Mesenchymal stem cell (in vitro differentiated cells and primary cell): ENCODE data around the gene CATSPER3.
A peak's percentile ranks its signal among the peaks of the same experiment; 100 is the strongest.

Experiments used
- DNase-seq: peaks from one replicate; pipeline ENCODE4 v3.0.0-alpha.2; 2013
- H2AFZ ChIP-seq: one replicate; pipeline ENCODE4 v1.6.1; 2013; ENCODE audit warnings: low read depth, mild to moderate bottlenecking, control low read depth, inconsistent platforms, low read length, moderate library complexity
- H2AK5ac ChIP-seq: 2 replicates; pipeline ENCODE4 v1.6.1; 2013; ENCODE audit warnings: low read length, moderate library complexity, mild to moderate bottlenecking, inconsistent platforms; ENCODE audit not compliant: severe bottlenecking
- H2BK120ac ChIP-seq: one replicate; pipeline ENCODE4 v1.6.1; 2013; ENCODE audit warnings: low read depth, mild to moderate bottlenecking, inconsistent platforms, low read length, moderate library complexity
- H2BK12ac ChIP-seq, 2 experiments: one replicate each; pipeline ENCODE4 v1.6.1; 2013; ENCODE audit warnings: inconsistent platforms in 2 of 2, low read length in 2 of 2, mild to moderate bottlenecking in 2 of 2, moderate library complexity in 2 of 2, control low read depth in 1 of 2
- H2BK15ac ChIP-seq: one replicate; pipeline ENCODE4 v1.6.1; 2013; ENCODE audit warnings: mild to moderate bottlenecking, low read depth, inconsistent platforms; ENCODE audit not compliant: poor library complexity, severe bottlenecking
- H2BK5ac ChIP-seq: 2 replicates; pipeline ENCODE4 v1.6.1; 2013; ENCODE audit warnings: low read depth, mild to moderate bottlenecking, low read length, control low read depth, inconsistent platforms; ENCODE audit not compliant: poor library complexity, severe bottlenecking
- H3K14ac ChIP-seq, 2 experiments: one replicate each; pipeline ENCODE4 v1.6.1; 2013; ENCODE audit warnings: inconsistent platforms in 2 of 2, low read length in 2 of 2, control low read depth in 1 of 2, mild to moderate bottlenecking in 1 of 2, moderate library complexity in 1 of 2
- H3K18ac ChIP-seq, 2 experiments: one replicate each; pipeline ENCODE4 v1.6.1; 2013; ENCODE audit warnings: inconsistent platforms in 2 of 2, low read length in 2 of 2, control low read depth in 1 of 2, low read depth in 1 of 2, mild to moderate bottlenecking in 1 of 2
- H3K23ac ChIP-seq, 2 experiments: one replicate each; pipeline ENCODE4 v1.6.1; 2013; ENCODE audit warnings: inconsistent platforms in 2 of 2, low read length in 2 of 2, mild to moderate bottlenecking in 2 of 2, moderate library complexity in 2 of 2, control low read depth in 1 of 2
- H3K27ac ChIP-seq: 2 replicates; pipeline ENCODE4 v1.5.1; 2013; ENCODE audit warnings: mild to moderate bottlenecking, moderate library complexity, low read length, control low read depth, inconsistent platforms; ENCODE audit not compliant: poor library complexity, severe bottlenecking
- H3K27me3 ChIP-seq, 2 experiments: 2 replicates each; pipeline versions ENCODE4 v1.6.1 to v1.7.0; 2013; ENCODE audit warnings: low read length in 2 of 2, mild to moderate bottlenecking in 2 of 2, moderate library complexity in 2 of 2, control low read depth in 1 of 2, inconsistent platforms in 1 of 2; ENCODE audit not compliant: control insufficient read depth in 1 of 2, insufficient read depth in 1 of 2
- H3K36me3 ChIP-seq, 2 experiments: 2 replicates each; pipeline versions ENCODE4 v1.6.1 to v1.7.0; 2013; ENCODE audit warnings: low read length in 2 of 2, control low read depth in 1 of 2, inconsistent platforms in 1 of 2, low read depth in 1 of 2, mild to moderate bottlenecking in 1 of 2; ENCODE audit not compliant: insufficient read depth in 2 of 2, control insufficient read depth in 1 of 2
- H3K4ac ChIP-seq, 2 experiments: one replicate each; pipeline ENCODE4 v1.6.1; 2013; ENCODE audit warnings: inconsistent platforms in 2 of 2, low read length in 2 of 2, mild to moderate bottlenecking in 2 of 2, moderate library complexity in 2 of 2, control low read depth in 1 of 2, low read depth in 1 of 2
- H3K4me1 ChIP-seq: 2 replicates; pipeline ENCODE4 v1.6.1; 2013; ENCODE audit warnings: low read depth, low read length, control low read depth; ENCODE audit not compliant: control insufficient read depth, insufficient read depth
- H3K4me2 ChIP-seq: 2 replicates; pipeline ENCODE4 v1.6.1; 2013; ENCODE audit warnings: low read length, mild to moderate bottlenecking, inconsistent platforms; ENCODE audit not compliant: poor library complexity, severe bottlenecking
- H3K4me3 ChIP-seq, 2 experiments: 2 replicates each; pipeline versions ENCODE4 v1.5.1 to v1.7.0; 2013; ENCODE audit warnings: low read length in 2 of 2, mild to moderate bottlenecking in 2 of 2, control low read depth in 1 of 2, low read depth in 1 of 2; ENCODE audit not compliant: insufficient read depth in 1 of 2
- H3K79me1 ChIP-seq: replicated peaks from 2 replicates; pipeline ENCODE4 v1.6.1; 2013; ENCODE audit warnings: mild to moderate bottlenecking, control low read depth, low read length, inconsistent platforms; ENCODE audit not compliant: poor library complexity, severe bottlenecking
- H3K9ac ChIP-seq: 2 replicates; pipeline ENCODE4 v1.7.0; 2013; ENCODE audit warnings: mild to moderate bottlenecking, low read length, moderate library complexity
- H3K9me3 ChIP-seq: 2 replicates; pipeline ENCODE4 v1.7.0; 2013; ENCODE audit warnings: mild to moderate bottlenecking, low read length; ENCODE audit not compliant: control insufficient read depth
- H4K8ac ChIP-seq: one replicate; pipeline ENCODE4 v1.6.1; 2013; ENCODE audit warnings: inconsistent platforms, mild to moderate bottlenecking, low read length, moderate library complexity
- H4K91ac ChIP-seq: one replicate; pipeline ENCODE4 v1.6.1; 2013; ENCODE audit warnings: mild to moderate bottlenecking, low read length, inconsistent platforms
- WGBS: methylation state at CpG from one replicate; pipeline ENCODE4 v1.1.7; 2013; ENCODE audit warnings: mixed read lengths; 5-methylcytosine and 5-hydroxymethylcytosine counted together

Gene CATSPER3

DNA sequence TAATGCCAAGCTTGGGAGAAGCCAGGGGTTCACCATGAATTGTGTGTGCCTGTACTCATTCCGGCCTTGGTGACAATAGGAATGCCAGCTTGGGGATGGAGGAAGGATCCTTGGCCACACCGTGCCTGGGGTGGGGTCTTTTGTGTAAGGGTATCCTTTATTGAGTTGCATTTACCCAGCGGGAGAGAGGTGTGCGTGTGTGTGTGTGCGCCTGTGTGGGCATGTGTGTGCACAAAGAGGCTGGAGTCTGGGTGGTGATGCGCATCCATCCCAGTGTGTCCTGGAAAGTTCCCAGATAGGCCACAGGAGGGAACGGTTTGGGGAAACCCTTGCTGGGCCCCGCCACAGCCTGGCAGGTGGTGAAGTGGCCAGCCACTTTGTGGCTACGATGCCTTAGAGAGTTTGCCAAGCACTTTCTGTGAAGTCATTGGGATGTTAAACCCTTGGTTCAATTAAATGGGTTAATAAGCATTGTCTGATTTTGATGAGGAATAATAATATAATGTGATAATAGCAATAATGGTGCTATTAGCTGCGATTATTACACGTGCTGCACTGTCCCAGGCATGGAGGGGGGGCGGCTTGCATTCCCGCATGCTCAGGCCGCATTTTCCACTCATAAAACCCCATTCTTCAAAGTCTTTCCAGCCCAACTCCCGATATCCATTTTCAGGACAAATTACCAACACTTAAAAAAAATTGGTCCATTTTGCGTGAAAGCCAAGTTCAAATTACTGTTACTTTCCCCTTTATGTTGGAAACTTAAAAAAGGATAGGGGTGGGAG lies 52.6 kb downstream of the CATSPER3 start:
- Histone ChIP-seq H3K27ac (no peak overlapping the region), H3K23ac (no peak overlapping the region), H3K4me3 (peak overlapping the region in 1 of 2 experiments; percentile 9), H3K79me1 (no peaks in the 10 kb centered on the region), H2AFZ (no peak overlapping the region), H3K4me1 (no peaks in the 10 kb centered on the region), H3K9me3 (no peaks in the 10 kb centered on the region), H3K36me3 (no peaks in the 10 kb centered on the region), H3K14ac (no peak overlapping the region), H4K91ac (no peak overlapping the region), H2AK5ac (no peak overlapping the region), H2BK5ac (no peak overlapping the region), H2BK120ac (no peak overlapping the region), H3K27me3 (peaks cover 6 to 39% of the 10 kb centered on the region in 2 experiments), H3K4ac (no peak overlapping the region), H3K9ac (no peak overlapping the region), H3K4me2 (no peak overlapping the region), H3K18ac (no peak overlapping the region), H2BK12ac (no peak overlapping the region), H2BK15ac (no peak overlapping the region), H4K8ac (no peak overlapping the region)
- WGBS: 87% methylated on average over 15 of the region's 16 CpGs
- no peak for DNase-seq

- Histone ChIP-seq H3K9me3 (peaks cover 5% of the 10 kb centered on the region), H2AFZ (no peak overlapping the region), H2BK15ac (no peak overlapping the region), H3K4me1 (peaks cover 6% of the 10 kb centered on the region), H3K79me1 (no peaks in the 10 kb centered on the region), H4K91ac (no peak overlapping the region), H3K18ac (no peak overlapping the region), H3K9ac (no peak overlapping the region), H2BK12ac (no peak overlapping the region), H2BK120ac (no peak overlapping the region), H3K23ac (no peak overlapping the region), H3K14ac (no peak overlapping the region), H3K4me3 (no peak overlapping the region), H3K27ac (no peak overlapping the region), H2AK5ac (no peak overlapping the region), H3K4me2 (no peak overlapping the region), H2BK5ac (no peak overlapping the region), H4K8ac (no peak overlapping the region), H3K36me3 (no peaks in the 10 kb centered on the region), H3K27me3 (peaks cover 47 to 73% of the 10 kb centered on the region in 2 experiments), H3K4ac (no peak overlapping the region)
- 93% methylated on average over 10 of the region's 11 CpGs for WGBS
- DNase-seq: peak; percentile 41
These were observed 57.4 kb downstream of the CATSPER3 start for GRCh38 chr5:135024956-135025729.

GRCh38 chr5:135025730-135026644 lies 58.3 kb downstream of the CATSPER3 start:
- H4K91ac ChIP-seq: no peak overlapping the region
- H2AFZ ChIP-seq: no peak overlapping the region
- no peak overlapping the region for H3K9ac ChIP-seq
- H3K27me3 ChIP-seq: peaks cover 54 to 79% of the 10 kb centered on the region in 2 experiments
- no peak overlapping the region for H3K4me2 ChIP-seq
- H4K8ac ChIP-seq: no peak overlapping the region
- no peak overlapping the region for H3K18ac ChIP-seq
- no peak for DNase-seq
- no peak overlapping the region for H2AK5ac ChIP-seq
- H3K4ac ChIP-seq: no peak overlapping the region
- H3K36me3 ChIP-seq: no peaks in the 10 kb centered on the region
- H2BK15ac ChIP-seq: no peak overlapping the region
- no peak overlapping the region for H3K4me3 ChIP-seq
- H2BK12ac ChIP-seq: peak overlapping the region in 1 of 2 experiments; percentile 2
- no peak overlapping the region for H3K27ac ChIP-seq
- no peaks in the 10 kb centered on the region for H3K79me1 ChIP-seq
- H2BK5ac ChIP-seq: no peak overlapping the region
- no peak overlapping the region for H2BK120ac ChIP-seq
- H3K9me3 ChIP-seq: peaks cover 5% of the 10 kb centered on the region
- WGBS: 89% methylated on average over 11 of the region's 15 CpGs
- H3K23ac ChIP-seq: no peak overlapping the region
- no peak overlapping the region for H3K14ac ChIP-seq
- peaks cover 10% of the 10 kb centered on the region for H3K4me1 ChIP-seq
